ENCODE data around the gene RRAGC. TPM values are rescaled to one million over a fixed set of nuclear protein-coding genes. Genes with fewer than 3 reads are reported as not detected.

Gene RRAGC
- total RNA-seq, 1 donor from 2014 or later: 32.7 TPM

DNA sequence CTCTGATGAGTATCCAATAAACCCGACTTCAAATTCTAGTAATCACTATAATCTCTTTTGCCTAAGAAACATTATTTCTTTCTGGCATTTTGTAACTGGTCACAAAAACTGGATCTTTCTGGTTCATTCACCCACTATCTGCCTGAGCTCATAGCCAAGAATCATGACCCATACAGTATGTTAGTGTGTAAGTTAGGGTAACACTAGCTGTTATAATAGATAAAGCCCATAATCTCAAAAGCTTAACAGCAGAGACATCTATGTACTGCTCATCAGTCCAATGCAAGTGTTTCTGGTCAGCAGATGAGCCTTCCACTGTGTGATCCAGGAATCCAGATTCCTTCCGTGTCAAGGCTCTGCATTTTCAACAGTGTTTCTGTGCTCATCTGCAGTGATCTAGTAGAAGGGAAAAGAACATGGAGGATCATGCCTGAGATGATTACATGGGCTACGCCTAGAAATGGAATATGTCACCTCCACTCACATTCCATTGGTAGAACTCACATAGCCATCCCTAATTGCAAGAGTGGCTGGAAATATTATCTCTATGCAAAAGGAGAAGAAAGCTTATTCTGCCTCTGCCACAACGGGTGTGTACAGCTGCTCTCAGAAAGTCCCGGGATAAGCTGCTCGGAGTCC is 27.7 kb downstream of the RRAGC start:
- no peaks in the 10 kb centered on the region for H3K36me3 ChIP-seq
- no peaks in the 10 kb centered on the region for H3K9me3 ChIP-seq
- H3K4me3 ChIP-seq: no peak overlapping the region
- ATAC-seq: no peak
- peaks cover 5% of the 10 kb centered on the region for H3K27me3 ChIP-seq
- H3K4me1 ChIP-seq: no peaks in the 10 kb centered on the region
- no peak overlapping the region for H3K27ac ChIP-seq
- intact Hi-C loops (cut with DNase I): loop anchor here (10.0 kb wide), 1 partner anchor 807 kb away; no protein-coding TSS in a partner anchor
- DNase-seq: no peak
- TF ChIP-seq, protein P1, sequence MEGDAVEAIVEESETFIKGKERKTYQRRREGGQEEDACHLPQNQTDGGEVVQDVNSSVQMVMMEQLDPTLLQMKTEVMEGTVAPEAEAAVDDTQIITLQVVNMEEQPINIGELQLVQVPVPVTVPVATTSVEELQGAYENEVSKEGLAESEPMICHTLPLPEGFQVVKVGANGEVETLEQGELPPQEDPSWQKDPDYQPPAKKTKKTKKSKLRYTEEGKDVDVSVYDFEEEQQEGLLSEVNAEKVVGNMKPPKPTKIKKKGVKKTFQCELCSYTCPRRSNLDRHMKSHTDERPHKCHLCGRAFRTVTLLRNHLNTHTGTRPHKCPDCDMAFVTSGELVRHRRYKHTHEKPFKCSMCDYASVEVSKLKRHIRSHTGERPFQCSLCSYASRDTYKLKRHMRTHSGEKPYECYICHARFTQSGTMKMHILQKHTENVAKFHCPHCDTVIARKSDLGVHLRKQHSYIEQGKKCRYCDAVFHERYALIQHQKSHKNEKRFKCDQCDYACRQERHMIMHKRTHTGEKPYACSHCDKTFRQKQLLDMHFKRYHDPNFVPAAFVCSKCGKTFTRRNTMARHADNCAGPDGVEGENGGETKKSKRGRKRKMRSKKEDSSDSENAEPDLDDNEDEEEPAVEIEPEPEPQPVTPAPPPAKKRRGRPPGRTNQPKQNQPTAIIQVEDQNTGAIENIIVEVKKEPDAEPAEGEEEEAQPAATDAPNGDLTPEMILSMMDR (IDR thresholded peaks at IDR 0.05): no peak

GRCh38 chr1:38829368-38829767 is 30.2 kb downstream of the RRAGC start:
- ATAC-seq (no peak), DNase-seq (no peak)
- intact Hi-C loops (cut with DNase I): no loop called here
- Histone ChIP-seq H3K9me3 (no peaks in the 10 kb centered on the region), H3K36me3 (no peaks in the 10 kb centered on the region), H3K27ac (no peak overlapping the region), H3K4me1 (no peaks in the 10 kb centered on the region), H3K27me3 (peaks cover 5% of the 10 kb centered on the region), H3K4me3 (no peak overlapping the region)
- TF ChIP-seq, protein P1 (IDR thresholded peaks at IDR 0.05): no peak

DNA sequence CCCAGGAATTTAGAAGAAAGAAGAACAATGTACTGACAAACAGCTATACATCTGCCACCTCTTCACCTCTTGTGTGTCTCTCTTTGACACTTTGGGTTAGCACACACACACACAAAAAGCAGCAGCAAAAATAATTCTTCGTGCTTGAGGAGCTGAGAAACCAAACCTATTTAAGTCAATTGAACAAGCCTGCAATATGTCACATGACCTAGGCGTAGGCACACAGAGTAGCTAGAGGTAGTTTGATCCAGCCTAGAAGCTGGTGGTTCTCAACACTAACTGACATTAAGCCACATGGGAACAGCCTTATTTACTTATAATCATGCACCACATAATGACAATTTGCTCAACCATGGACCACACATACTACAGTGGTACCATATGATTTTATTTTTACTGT is 32.3 kb downstream of the RRAGC start:
- Histone ChIP-seq H3K4me1 (no peaks in the 10 kb centered on the region), H3K27ac (no peak overlapping the region), H3K36me3 (no peaks in the 10 kb centered on the region), H3K4me3 (no peak overlapping the region), H3K9me3 (no peaks in the 10 kb centered on the region), H3K27me3 (peaks cover 5% of the 10 kb centered on the region)
- DNase-seq (no peak), ATAC-seq (no peak)
- intact Hi-C loops (cut with DNase I): no loop called here
- TF ChIP-seq, protein P1 (IDR thresholded peaks at IDR 0.05): no peak

DNA sequence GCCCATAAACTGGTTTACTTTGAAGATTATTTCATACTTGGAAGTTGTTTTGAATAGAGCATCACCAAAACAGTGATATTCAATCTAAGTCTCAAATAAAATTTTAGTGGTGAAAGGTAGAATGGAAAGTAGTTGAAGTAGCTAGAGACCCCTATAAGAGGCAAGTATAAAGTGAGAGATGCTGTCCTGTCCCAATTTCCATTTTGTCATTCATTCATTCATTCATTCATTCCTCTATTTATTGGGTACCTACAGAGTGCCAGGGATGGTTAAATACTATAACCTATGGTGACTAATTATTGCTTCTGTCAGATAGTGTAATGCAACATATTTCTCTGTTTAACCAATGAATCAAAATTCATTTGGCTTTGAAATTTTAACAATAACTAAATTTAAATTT is 32.7 kb downstream of the RRAGC start:
- intact Hi-C loops (cut with DNase I): no loop called here
- Histone ChIP-seq H3K36me3 (no peaks in the 10 kb centered on the region), H3K9me3 (no peaks in the 10 kb centered on the region), H3K27me3 (peaks cover 5% of the 10 kb centered on the region), H3K27ac (no peak overlapping the region), H3K4me3 (no peak overlapping the region), H3K4me1 (no peaks in the 10 kb centered on the region)
- ATAC-seq: no peak
- TF ChIP-seq, protein P1 (IDR thresholded peaks at IDR 0.05): no peak
- DNase-seq: no peak

- no peaks in the 10 kb centered on the region for H3K4me1 ChIP-seq
- ATAC-seq (no peak), DNase-seq (no peak)
- intact Hi-C loops (cut with DNase I): no loop called here
- H3K9me3 ChIP-seq: no peaks in the 10 kb centered on the region
- H3K27me3 ChIP-seq: peaks cover 5% of the 10 kb centered on the region
- TF ChIP-seq, protein P1 (IDR thresholded peaks at IDR 0.05): no peak
- H3K27ac ChIP-seq: no peak overlapping the region
- no peaks in the 10 kb centered on the region for H3K36me3 ChIP-seq
- no peak overlapping the region for H3K4me3 ChIP-seq
Observed at GRCh38 chr1:38826262-38826661, 33.3 kb downstream of the RRAGC start.

GRCh38 chr1:38820860-38821259 is 38.7 kb downstream of the RRAGC start:
- Histone ChIP-seq H3K27me3 (peaks cover 40% of the 10 kb centered on the region), H3K36me3 (no peaks in the 10 kb centered on the region), H3K9me3 (no peaks in the 10 kb centered on the region), H3K4me1 (peaks cover 11% of the 10 kb centered on the region), H3K4me3 (no peak overlapping the region), H3K27ac (no peak overlapping the region)
- intact Hi-C loops (cut with DNase I): no loop called here
- TF ChIP-seq, protein P1 (IDR thresholded peaks at IDR 0.05): no peak
- DNase-seq: no peak
- ATAC-seq: no peak
